ENCODE results near the gene NPL. TPM values are rescaled to one million over a fixed set of nuclear protein-coding genes. Genes with fewer than 3 reads are reported as not detected.

NPL gene
- total and polyA plus RNA-seq, 9 of the 15 experiments (the other 6 are each of a cell fraction or from before 2014, with no cell fraction given) = 9.9 to 22.3 (median 14.2) TPM

DNA sequence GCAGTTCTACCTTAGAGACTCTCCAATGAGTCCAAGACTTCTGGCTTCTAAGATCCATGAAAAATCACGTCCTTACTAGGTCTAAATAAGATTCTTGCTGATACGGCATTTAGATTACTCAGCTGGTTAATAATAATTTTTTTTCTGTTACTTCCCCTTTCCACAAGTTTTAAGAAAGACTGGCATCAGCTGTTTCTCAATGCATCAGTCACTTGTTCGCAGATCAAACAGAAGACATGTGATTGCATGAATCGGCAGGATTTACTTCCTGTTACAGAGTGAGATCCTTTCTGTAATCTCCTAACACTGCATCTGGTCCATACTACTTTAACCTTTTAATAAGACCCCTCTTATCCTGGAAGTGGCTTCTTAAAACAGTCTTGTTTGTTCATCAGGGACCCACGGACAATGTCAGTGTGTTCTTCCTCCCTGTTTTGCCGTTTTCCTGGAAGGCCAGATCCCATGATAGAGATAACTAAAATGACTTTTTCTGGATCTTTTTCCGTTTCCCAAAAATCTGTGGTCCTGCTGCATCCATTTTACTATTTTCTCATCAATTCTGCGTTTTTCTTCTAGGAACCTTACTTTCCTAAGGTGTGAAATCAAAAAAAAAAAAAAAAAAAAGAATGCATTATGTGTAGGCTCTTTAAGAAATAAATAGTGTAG is 6.1 kb downstream of the NPL start (continued):
- TF ChIP-seq ZKSCAN1 (IDR thresholded peaks at IDR 0.05; ENCODE audit: low read depth, low read length) (no peak), ZNF165 (CRISPR knock-in tag; IDR thresholded peaks at IDR 0.05; ENCODE audit: borderline replicate concordance) (no peak), NUFIP1 (IDR thresholded peaks at IDR 0.05; ENCODE audit: partially characterized antibody) (no peak), FOXA1 (IDR thresholded peaks at IDR 0.05; ENCODE audit: borderline replicate concordance) (no peak), TBP (optimal IDR thresholded peaks at IDR 0.05; ENCODE audit: low read depth, low read length) (no peak), TBL1XR1 (IDR thresholded peaks at IDR 0.05; ENCODE audit: low read length in 2 of 2) (0 out of 4 replicates have a peak, but pooled peaks of 1 of the 2 experiments have one; percentile 38), SMARCA4 (IDR thresholded peaks at IDR 0.05) (peak; percentile 80), SREBF1 (IDR thresholded peaks at IDR 0.05; ENCODE audit: borderline replicate concordance, low read depth, low read length) (no peak), ZKSCAN8 (CRISPR knock-in tag; IDR thresholded peaks at IDR 0.05) (no peak), DACH1 (IDR thresholded peaks at IDR 0.05; ENCODE audit: partially characterized antibody) (peak; percentile 95), MECOM (CRISPR knock-in tag; IDR thresholded peaks at IDR 0.05) (no peak), ZNF668 (CRISPR knock-in tag; IDR thresholded peaks at IDR 0.05) (no peak), RB1 (IDR thresholded peaks at IDR 0.05; ENCODE audit: low read depth) (no peak)
- TF ChIP-seq, protein P1, sequence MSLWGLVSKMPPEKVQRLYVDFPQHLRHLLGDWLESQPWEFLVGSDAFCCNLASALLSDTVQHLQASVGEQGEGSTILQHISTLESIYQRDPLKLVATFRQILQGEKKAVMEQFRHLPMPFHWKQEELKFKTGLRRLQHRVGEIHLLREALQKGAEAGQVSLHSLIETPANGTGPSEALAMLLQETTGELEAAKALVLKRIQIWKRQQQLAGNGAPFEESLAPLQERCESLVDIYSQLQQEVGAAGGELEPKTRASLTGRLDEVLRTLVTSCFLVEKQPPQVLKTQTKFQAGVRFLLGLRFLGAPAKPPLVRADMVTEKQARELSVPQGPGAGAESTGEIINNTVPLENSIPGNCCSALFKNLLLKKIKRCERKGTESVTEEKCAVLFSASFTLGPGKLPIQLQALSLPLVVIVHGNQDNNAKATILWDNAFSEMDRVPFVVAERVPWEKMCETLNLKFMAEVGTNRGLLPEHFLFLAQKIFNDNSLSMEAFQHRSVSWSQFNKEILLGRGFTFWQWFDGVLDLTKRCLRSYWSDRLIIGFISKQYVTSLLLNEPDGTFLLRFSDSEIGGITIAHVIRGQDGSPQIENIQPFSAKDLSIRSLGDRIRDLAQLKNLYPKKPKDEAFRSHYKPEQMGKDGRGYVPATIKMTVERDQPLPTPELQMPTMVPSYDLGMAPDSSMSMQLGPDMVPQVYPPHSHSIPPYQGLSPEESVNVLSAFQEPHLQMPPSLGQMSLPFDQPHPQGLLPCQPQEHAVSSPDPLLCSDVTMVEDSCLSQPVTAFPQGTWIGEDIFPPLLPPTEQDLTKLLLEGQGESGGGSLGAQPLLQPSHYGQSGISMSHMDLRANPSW (CRISPR knock-in tag; IDR thresholded peaks at IDR 0.05) = no peak
- TF ChIP-seq, protein P2, sequence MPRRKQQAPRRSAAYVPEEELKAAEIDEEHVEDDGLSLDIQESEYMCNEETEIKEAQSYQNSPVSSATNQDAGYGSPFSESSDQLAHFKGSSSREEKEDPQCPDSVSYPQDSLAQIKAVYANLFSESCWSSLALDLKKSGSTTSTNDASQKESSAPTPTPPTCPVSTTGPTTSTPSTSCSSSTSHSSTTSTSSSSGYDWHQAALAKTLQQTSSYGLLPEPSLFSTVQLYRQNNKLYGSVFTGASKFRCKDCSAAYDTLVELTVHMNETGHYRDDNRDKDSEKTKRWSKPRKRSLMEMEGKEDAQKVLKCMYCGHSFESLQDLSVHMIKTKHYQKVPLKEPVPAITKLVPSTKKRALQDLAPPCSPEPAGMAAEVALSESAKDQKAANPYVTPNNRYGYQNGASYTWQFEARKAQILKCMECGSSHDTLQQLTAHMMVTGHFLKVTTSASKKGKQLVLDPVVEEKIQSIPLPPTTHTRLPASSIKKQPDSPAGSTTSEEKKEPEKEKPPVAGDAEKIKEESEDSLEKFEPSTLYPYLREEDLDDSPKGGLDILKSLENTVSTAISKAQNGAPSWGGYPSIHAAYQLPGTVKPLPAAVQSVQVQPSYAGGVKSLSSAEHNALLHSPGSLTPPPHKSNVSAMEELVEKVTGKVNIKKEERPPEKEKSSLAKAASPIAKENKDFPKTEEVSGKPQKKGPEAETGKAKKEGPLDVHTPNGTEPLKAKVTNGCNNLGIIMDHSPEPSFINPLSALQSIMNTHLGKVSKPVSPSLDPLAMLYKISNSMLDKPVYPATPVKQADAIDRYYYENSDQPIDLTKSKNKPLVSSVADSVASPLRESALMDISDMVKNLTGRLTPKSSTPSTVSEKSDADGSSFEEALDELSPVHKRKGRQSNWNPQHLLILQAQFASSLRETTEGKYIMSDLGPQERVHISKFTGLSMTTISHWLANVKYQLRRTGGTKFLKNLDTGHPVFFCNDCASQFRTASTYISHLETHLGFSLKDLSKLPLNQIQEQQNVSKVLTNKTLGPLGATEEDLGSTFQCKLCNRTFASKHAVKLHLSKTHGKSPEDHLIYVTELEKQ (CRISPR knock-in tag; IDR thresholded peaks at IDR 0.05) = no peak
- TF ChIP-seq, protein P3, sequence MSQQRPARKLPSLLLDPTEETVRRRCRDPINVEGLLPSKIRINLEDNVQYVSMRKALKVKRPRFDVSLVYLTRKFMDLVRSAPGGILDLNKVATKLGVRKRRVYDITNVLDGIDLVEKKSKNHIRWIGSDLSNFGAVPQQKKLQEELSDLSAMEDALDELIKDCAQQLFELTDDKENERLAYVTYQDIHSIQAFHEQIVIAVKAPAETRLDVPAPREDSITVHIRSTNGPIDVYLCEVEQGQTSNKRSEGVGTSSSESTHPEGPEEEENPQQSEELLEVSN (IDR thresholded peaks at IDR 0.05; ENCODE audit: borderline replicate concordance in 1 of 2, extremely low read depth in 1 of 2, insufficient read depth in 1 of 2, insufficient read length in 1 of 2, low read depth in 1 of 2, low read length in 1 of 2, poor library complexity in 1 of 2, severe bottlenecking in 1 of 2) = no peak
- TF ChIP-seq, protein P4, sequence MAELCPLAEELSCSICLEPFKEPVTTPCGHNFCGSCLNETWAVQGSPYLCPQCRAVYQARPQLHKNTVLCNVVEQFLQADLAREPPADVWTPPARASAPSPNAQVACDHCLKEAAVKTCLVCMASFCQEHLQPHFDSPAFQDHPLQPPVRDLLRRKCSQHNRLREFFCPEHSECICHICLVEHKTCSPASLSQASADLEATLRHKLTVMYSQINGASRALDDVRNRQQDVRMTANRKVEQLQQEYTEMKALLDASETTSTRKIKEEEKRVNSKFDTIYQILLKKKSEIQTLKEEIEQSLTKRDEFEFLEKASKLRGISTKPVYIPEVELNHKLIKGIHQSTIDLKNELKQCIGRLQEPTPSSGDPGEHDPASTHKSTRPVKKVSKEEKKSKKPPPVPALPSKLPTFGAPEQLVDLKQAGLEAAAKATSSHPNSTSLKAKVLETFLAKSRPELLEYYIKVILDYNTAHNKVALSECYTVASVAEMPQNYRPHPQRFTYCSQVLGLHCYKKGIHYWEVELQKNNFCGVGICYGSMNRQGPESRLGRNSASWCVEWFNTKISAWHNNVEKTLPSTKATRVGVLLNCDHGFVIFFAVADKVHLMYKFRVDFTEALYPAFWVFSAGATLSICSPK (IDR thresholded peaks at IDR 0.05; ENCODE audit: borderline replicate concordance) = no peak
- TF ChIP-seq, protein P5, sequence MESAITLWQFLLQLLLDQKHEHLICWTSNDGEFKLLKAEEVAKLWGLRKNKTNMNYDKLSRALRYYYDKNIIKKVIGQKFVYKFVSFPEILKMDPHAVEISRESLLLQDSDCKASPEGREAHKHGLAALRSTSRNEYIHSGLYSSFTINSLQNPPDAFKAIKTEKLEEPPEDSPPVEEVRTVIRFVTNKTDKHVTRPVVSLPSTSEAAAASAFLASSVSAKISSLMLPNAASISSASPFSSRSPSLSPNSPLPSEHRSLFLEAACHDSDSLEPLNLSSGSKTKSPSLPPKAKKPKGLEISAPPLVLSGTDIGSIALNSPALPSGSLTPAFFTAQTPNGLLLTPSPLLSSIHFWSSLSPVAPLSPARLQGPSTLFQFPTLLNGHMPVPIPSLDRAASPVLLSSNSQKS (CRISPR knock-in tag; IDR thresholded peaks at IDR 0.05) = no peak

All from K562 (cell line).